ENCODE measurements around the gene ITGA11. TPM values are rescaled to one million over a fixed set of nuclear protein-coding genes. Genes with fewer than 3 reads are reported as not detected.

Gene ITGA11
- total RNA-seq, 1 experiment from 2014 or later: 2.1 TPM

- DNase-seq (ENCODE audit: low read depth): no peak
Measured at GRCh38 chr15:68276668-68277067, 155.3 kb downstream of the ITGA11 start.

- DNase-seq (ENCODE audit: low read depth): no peak
Measured at GRCh38 chr15:68275165-68275746, 156.7 kb downstream of the ITGA11 start.

- no peak for DNase-seq (ENCODE audit: low read depth)
Measured at GRCh38 chr15:68274201-68274848, 157.6 kb downstream of the ITGA11 start.

- DNase-seq (ENCODE audit: low read depth): peak; percentile 44
Measured at GRCh38 chr15:68272721-68273271, 159.2 kb downstream of the ITGA11 start.

DNA sequence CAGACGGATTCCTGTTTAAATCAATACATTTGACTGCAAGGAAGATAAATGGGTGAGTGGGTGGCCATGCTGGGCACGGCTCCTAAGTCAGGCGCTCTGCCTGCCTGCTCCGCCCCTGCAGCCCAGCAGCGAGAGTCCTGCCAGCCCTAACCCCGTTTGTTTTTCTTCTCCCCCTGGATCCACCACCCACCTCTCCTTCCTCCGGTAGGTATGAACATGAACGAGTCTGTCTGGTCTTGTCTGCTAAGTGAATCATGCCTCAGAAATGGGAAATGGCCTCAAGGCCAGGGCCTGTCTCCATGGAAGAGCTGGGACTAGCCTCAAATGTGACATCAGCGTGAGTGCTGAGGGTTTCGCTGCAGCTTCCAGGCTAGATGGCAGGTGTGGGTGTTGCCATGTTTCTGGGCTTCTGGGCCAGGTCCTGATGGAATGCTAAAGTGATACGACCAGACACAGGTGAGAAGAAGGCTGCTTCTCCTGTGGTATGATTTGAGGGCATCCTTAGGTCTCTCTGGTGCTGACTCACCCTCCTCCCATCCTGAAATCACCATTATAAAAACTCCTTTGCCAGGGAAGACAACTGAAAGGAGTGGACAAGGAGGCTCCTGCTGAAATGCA lies 160.0 kb downstream of the ITGA11 start:
- peak; percentile 77 for DNase-seq (ENCODE audit: low read depth)

- no peak for DNase-seq (ENCODE audit: low read depth)
Measured at GRCh38 chr15:68268405-68268804, 163.6 kb downstream of the ITGA11 start.

- no peak for DNase-seq (ENCODE audit: low read depth)
Measured at GRCh38 chr15:68265674-68266073, 166.3 kb downstream of the ITGA11 start.

GRCh38 chr15:68265081-68265480 lies 166.9 kb downstream of the ITGA11 start:
- no peak for DNase-seq (ENCODE audit: low read depth)

DNA sequence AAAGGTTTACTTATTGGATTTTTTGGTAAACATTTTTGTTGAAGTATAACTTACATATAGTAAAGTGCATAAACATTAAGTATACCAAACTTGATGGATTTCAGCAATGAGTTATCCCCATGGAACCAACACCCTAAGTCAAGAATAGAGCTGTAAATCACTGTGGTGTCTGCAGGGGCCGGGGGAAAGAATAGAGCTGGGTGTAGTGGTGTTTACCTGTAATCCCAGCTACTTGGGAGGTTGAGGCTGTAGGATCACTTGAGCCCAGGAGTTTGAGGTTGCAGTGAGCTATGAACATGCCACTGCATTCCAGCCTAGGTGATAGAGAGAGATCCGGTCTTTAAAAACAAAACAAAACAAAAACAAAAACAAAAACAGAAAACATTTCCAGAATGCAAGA lies 167.7 kb downstream of the ITGA11 start:
- DNase-seq (ENCODE audit: low read depth): no peak

- no peak for DNase-seq (ENCODE audit: low read depth)
Measured at GRCh38 chr15:68262514-68263356, 169.2 kb downstream of the ITGA11 start.

DNA sequence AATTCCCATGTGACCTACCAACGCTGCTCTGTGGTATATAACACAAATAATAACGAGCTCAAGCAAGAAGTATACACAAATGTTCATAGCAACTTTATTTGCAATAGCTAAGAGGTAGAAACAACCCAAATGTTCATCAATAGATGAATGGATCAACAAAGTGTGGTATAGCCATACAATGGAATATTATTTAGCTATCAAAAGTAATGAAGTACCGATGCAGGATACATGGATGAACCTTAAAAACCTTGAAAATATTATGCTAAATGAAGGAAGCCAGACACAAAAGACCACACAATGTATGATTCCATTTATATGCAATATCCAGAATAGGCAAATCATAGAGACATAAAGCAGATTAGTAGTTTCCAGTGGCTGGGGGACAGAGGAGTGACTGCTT lies 170.0 kb downstream of the ITGA11 start:
- DNase-seq (ENCODE audit: low read depth): no peak

GRCh38 chr15:68261241-68261640 lies 170.7 kb downstream of the ITGA11 start:
- DNase-seq (ENCODE audit: low read depth): no peak

- no peak for DNase-seq (ENCODE audit: low read depth)
Measured at GRCh38 chr15:68259883-68260282, 172.1 kb downstream of the ITGA11 start.

DNA sequence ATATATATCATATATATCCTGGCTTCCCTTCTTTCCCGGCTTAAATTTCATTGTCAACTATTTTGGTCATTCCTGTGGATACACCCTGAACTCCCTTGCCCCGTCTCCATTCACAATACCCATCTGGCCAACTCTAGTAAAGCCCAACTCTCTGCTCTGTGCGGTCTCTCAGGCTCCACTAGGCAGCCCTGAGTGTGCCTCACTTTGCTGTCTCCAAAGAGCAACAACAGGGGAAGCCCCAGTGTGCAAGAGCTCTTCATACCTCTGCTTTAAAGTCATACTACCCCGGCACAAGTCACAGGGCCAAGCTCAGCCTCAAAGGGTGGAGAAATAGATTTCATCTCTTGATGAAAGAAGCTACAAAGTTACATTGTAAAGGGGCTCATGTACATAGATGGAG lies 173.3 kb downstream of the ITGA11 start:
- DNase-seq (ENCODE audit: low read depth): no peak

GRCh38 chr15:68256675-68257450 lies 175.1 kb downstream of the ITGA11 start:
- no peak for DNase-seq (ENCODE audit: low read depth)

DNA sequence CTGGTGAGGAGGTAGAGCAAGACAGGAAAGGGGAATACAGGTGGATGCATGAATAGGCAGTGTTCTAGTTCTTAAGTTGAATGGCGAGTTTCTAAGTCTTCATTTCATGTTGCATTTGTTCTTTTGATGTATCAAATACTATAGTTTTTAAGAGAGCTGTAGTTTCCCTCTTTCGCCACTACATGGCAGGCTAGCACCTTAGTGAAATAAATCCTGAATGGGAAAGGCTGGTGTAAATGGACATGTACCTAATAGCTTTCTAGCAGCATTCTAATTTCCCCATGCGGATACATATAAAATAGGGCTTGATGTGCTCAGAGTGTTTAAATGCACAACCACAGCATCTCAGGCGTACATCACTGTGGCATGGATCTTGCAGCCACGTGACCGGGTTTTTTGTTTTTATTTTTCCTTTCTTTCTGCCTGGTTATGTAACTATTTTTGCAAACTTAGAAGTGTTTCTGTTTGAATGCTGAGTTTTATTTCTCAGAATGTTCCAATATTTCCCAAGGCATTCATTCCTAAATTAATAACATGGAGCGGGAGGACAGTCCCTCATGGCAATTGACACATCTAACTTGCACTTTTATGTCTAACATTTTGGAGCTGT lies 178.9 kb downstream of the ITGA11 start:
- peak; percentile 68 for DNase-seq (ENCODE audit: low read depth)

DNA sequence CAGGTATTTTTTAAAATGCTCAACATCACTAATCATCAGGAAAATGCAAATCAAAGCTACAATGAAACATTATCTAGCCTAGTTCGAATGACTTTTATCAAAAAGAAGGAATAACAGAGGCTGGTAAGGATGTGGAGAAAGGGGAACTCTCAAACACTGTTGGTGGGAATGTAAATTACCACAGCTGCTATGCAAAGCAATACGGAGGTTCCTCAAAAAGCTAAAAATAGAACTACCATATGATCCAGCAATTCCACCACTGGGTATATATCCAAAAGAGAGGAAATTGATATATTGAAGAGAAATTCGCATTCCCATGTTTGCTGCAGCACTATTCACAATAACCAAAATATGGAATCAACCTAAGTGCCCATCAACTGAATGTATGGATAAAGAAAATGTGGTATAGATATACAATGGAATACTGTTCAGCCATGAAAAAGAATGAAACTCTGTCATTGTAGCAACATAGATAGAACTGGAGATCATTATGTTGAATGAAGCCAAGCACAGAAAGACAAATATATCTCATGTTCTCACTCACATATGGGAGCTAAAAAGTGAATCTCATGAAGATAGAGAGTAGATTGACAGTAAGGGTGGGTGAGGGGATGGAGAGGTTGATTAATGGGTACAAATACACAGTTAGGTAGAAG lies 182.8 kb downstream of the ITGA11 start:
- DNase-seq (ENCODE audit: low read depth): no peak

Measured in HT1080 (cell line).